ENCODE results near the gene EMID1.

Gene EMID1

GRCh38 chr22:29269230-29269604 lies 63.5 kb downstream of the EMID1 start:
- H3K4me1 ChIP-seq (ENCODE audit: control insufficient read depth in 1 of 2, insufficient read depth in 1 of 2, low read depth in 1 of 2, low read length in 1 of 2) = peaks cover 37 to 38% of the 10 kb centered on the region in 2 experiments

GRCh38 chr22:29269731-29270474 lies 64.2 kb downstream of the EMID1 start:
- Histone ChIP-seq H3K4me3 (ENCODE audit: low read depth in 1 of 2, low read length in 1 of 2) (peak overlapping the region; percentile 93 to 99), H3K4me1 (ENCODE audit: control insufficient read depth in 1 of 2, insufficient read depth in 1 of 2, low read depth in 1 of 2, low read length in 1 of 2) (peaks cover 37 to 38% of the 10 kb centered on the region in 2 experiments), H3K9me3 (peaks cover 3% of the 10 kb centered on the region), H3K36me3 (peaks cover 39% of the 10 kb centered on the region), H3K27me3 (no peaks in the 10 kb centered on the region), H3K27ac (peak overlapping the region; percentile 98)
- no peak for TF ChIP-seq CTCF (IDR thresholded peaks at IDR 0.05)

More at GRCh38 chr22:29269230-29269604, 63.5 kb downstream of the EMID1 start:
- peaks cover 2% of the 10 kb centered on the region for H3K9me3 ChIP-seq
- no peak for TF ChIP-seq CTCF (IDR thresholded peaks at IDR 0.05)
- no peaks in the 10 kb centered on the region for H3K27me3 ChIP-seq
- H3K27ac ChIP-seq = peak overlapping the region; percentile 98
- H3K4me3 ChIP-seq (ENCODE audit: low read depth in 1 of 2, low read length in 1 of 2) = peak overlapping the region; percentile 93 to 99
- H3K36me3 ChIP-seq = peaks cover 32% of the 10 kb centered on the region

DNA sequence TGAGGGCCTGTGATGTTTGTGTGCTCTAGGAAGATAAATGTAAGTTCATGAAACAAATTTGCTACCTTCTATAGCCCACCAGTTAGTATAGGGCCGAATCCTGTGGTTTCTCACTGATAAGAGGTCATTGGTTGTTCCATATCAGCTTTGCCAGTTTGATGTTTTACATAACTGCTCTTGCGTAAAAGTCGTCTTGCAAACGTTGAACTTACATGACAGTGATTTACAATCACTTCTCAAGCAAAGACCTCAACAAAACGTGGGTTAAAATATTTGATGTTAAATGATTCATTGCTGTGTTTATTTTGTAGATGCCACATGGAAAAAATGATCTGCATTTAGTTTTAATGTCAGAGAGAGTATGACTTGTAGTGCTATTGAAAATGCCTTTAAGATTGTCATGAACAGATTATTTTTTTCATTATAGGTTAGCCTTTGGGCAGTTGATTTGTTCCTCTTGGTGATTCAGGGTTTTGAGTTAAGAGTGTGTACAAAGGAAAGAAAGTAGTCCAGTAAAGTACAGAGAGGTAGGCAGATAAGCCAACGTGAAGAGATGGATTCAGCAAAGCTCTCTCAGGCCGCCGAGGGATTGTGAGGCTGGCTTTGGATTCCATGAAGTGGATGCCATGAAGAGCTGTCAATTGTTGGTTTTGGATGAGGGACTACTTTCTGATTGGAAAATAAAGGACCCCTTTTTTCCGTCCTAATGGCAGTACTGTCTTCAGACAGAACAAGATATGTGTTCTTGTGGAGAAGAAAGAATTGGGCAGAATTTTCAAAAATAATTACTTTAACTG lies 65.0 kb downstream of the EMID1 start:
- Histone ChIP-seq H3K9me3 (peaks cover 3% of the 10 kb centered on the region), H3K4me3 (ENCODE audit: low read depth in 1 of 2, low read length in 1 of 2) (peak overlapping the region; percentile 93 to 99), H3K36me3 (peaks cover 42% of the 10 kb centered on the region), H3K27ac (peak overlapping the region; percentile 98), H3K27me3 (no peaks in the 10 kb centered on the region), H3K4me1 (ENCODE audit: control insufficient read depth in 1 of 2, insufficient read depth in 1 of 2, low read depth in 1 of 2, low read length in 1 of 2) (peaks cover 37 to 38% of the 10 kb centered on the region in 2 experiments)
- no peak for TF ChIP-seq CTCF (IDR thresholded peaks at IDR 0.05)

DNA sequence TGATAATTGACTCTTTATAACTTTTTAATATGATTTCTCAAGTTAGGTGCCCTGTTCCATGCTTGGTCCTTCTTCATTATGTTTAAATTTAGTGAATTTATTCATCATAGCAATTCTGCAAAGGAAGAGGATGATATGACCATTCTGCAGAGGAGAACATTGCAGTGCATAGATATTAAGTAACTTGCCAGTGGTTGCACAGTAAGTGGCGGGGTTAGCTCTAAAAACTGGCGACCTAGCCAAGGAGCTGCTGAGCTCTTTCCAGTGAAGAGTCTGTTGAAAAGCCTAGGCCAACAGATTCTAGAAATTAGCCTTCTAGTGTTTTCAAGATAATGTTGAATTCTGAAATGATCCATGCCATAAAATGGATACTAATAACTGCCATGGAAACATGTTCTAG lies 66.9 kb downstream of the EMID1 start:
- no peaks in the 10 kb centered on the region for H3K27me3 ChIP-seq
- H3K4me1 ChIP-seq (ENCODE audit: control insufficient read depth in 1 of 2, insufficient read depth in 1 of 2, low read depth in 1 of 2, low read length in 1 of 2) = peaks cover 25 to 30% of the 10 kb centered on the region in 2 experiments
- no peak overlapping the region for H3K27ac ChIP-seq
- no peak for TF ChIP-seq CTCF (IDR thresholded peaks at IDR 0.05)
- H3K36me3 ChIP-seq = peaks cover 62% of the 10 kb centered on the region
- peaks cover 3% of the 10 kb centered on the region for H3K9me3 ChIP-seq
- H3K4me3 ChIP-seq (ENCODE audit: low read depth in 1 of 2, low read length in 1 of 2) = no peak overlapping the region

DNA sequence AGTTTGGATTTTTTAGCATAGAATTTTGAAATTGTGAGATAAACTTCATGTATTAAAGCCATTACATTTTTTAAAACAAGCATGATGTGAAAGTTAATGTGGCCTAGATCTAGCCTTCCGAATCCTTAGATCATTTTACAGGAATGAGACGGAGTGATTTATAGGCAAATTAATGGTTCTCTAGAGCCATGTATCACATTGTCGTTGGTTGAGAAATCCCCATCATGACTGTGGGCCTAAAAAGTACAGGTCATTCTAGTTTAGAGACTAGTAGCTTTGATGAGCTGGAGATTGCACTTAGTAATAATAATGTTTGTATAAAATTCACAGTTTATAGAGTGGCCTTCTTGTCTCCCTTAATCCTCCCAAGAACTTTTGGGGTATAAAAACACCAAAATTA lies 69.5 kb downstream of the EMID1 start:
- Histone ChIP-seq H3K36me3 (peaks cover 87% of the 10 kb centered on the region), H3K27me3 (no peaks in the 10 kb centered on the region), H3K4me1 (ENCODE audit: control insufficient read depth in 1 of 2, insufficient read depth in 1 of 2, low read depth in 1 of 2, low read length in 1 of 2) (peaks cover 8 to 14% of the 10 kb centered on the region in 2 experiments), H3K9me3 (peaks cover 3% of the 10 kb centered on the region), H3K27ac (no peak overlapping the region), H3K4me3 (ENCODE audit: low read depth in 1 of 2, low read length in 1 of 2) (no peak overlapping the region)
- no peak for TF ChIP-seq CTCF (IDR thresholded peaks at IDR 0.05)
